H9 (cell line): ENCODE data around the gene ADGRB3. TPM values are rescaled to one million over a fixed set of nuclear protein-coding genes. Genes with fewer than 3 reads are reported as not detected.
A peak's percentile ranks its signal among the peaks of the same experiment; 100 is the strongest.

Experiments
- DNase-seq: peaks from one replicate; pipeline ENCODE4 v3.0.0-alpha.2; 2017
- H2AFZ ChIP-seq: one replicate; pipeline ENCODE4 v1.6.1; 2013; ENCODE audit warnings: mild to moderate bottlenecking, low read length, control low read depth, moderate library complexity
- H2AK5ac ChIP-seq: 2 replicates; pipeline ENCODE4 v1.6.1; 2013; ENCODE audit warnings: low read length, control low read depth, mixed read lengths; ENCODE audit not compliant: insufficient read length
- H2BK120ac ChIP-seq: one replicate; pipeline ENCODE4 v1.6.1; 2013; ENCODE audit warnings: low read depth, mild to moderate bottlenecking, low read length, control low read depth, inconsistent platforms; ENCODE audit not compliant: poor library complexity, severe bottlenecking
- H2BK12ac ChIP-seq: 2 replicates; pipeline ENCODE4 v1.6.1; 2013; ENCODE audit warnings: low read length, control low read depth, mixed read lengths, low read depth; ENCODE audit not compliant: insufficient read length
- H2BK15ac ChIP-seq: 2 replicates; pipeline ENCODE4 v1.6.1; 2013; ENCODE audit warnings: low read depth, low read length, control low read depth
- H2BK20ac ChIP-seq: one replicate; pipeline ENCODE4 v1.6.1; 2013; ENCODE audit warnings: low read depth, mild to moderate bottlenecking, low read length, control low read depth, inconsistent platforms; ENCODE audit not compliant: poor library complexity, severe bottlenecking
- H2BK5ac ChIP-seq: 2 replicates; pipeline ENCODE4 v1.6.1; 2013; ENCODE audit warnings: low read length, control low read depth, mixed read lengths; ENCODE audit not compliant: insufficient read length
- H3K14ac ChIP-seq: 2 replicates; pipeline ENCODE4 v1.6.1; 2013; ENCODE audit warnings: low read length, control low read depth; ENCODE audit not compliant: insufficient read depth
- H3K18ac ChIP-seq: 2 replicates; pipeline ENCODE4 v1.6.1; 2013; ENCODE audit warnings: low read depth, mild to moderate bottlenecking, mixed read lengths, low read length, control low read depth; ENCODE audit not compliant: insufficient read length
- H3K23ac ChIP-seq: 2 replicates; pipeline ENCODE4 v1.6.1; 2013; ENCODE audit warnings: low read length, control low read depth, mixed read lengths, low read depth; ENCODE audit not compliant: insufficient read length
- H3K23me2 ChIP-seq: 2 replicates; pipeline ENCODE4 v1.6.1; 2013; ENCODE audit warnings: low read depth, mild to moderate bottlenecking, mixed read lengths, low read length, control low read depth; ENCODE audit not compliant: insufficient read length, poor library complexity, severe bottlenecking
- H3K27ac ChIP-seq: 2 replicates; pipeline ENCODE4 v1.5.1; 2013; ENCODE audit warnings: low read length, control low read depth, mixed read lengths, low read depth; ENCODE audit not compliant: insufficient read length
- H3K27me3 ChIP-seq: 2 replicates; pipeline ENCODE4 v1.6.1; 2013; ENCODE audit warnings: low read length, control low read depth, inconsistent platforms; ENCODE audit not compliant: insufficient read depth
- H3K4ac ChIP-seq: 2 replicates; pipeline ENCODE4 v1.6.1; 2013; ENCODE audit warnings: low read depth, mild to moderate bottlenecking, control low read depth, inconsistent platforms, low read length, moderate library complexity
- H3K4me1 ChIP-seq: 2 replicates; pipeline ENCODE4 v1.6.1; 2013; ENCODE audit warnings: low read length, control low read depth, inconsistent platforms; ENCODE audit not compliant: insufficient read depth
- H3K4me2 ChIP-seq: 2 replicates; pipeline ENCODE4 v1.6.1; 2013; ENCODE audit warnings: low read length, control low read depth, mixed read lengths; ENCODE audit not compliant: insufficient read length, insufficient read depth
- H3K56ac ChIP-seq: 2 replicates; pipeline ENCODE4 v1.6.1; 2013; ENCODE audit warnings: low read depth, mild to moderate bottlenecking, mixed read lengths, low read length, control low read depth; ENCODE audit not compliant: insufficient read length
- H3K79me1 ChIP-seq: 2 replicates; pipeline ENCODE4 v1.6.1; 2013; ENCODE audit warnings: low read depth, mild to moderate bottlenecking, moderate library complexity, low read length, control low read depth, inconsistent platforms; ENCODE audit not compliant: insufficient read depth, poor library complexity, severe bottlenecking
- H3K79me2 ChIP-seq: 2 replicates; pipeline ENCODE4 v1.6.1; 2013; ENCODE audit warnings: low read length, control low read depth, inconsistent platforms; ENCODE audit not compliant: insufficient read depth
- H3K9ac ChIP-seq: 2 replicates; pipeline ENCODE4 v1.6.1; 2013; ENCODE audit warnings: low read length, control low read depth, mixed read lengths; ENCODE audit not compliant: insufficient read length; ENCODE audit errors: extremely low read depth
- H3K9me3 ChIP-seq: one replicate; pipeline ENCODE4 v1.6.1; 2013; ENCODE audit warnings: low read depth, low read length, inconsistent platforms; ENCODE audit not compliant: control insufficient read depth
- H3T11ph ChIP-seq: one replicate; pipeline ENCODE4 v1.6.1; 2013; ENCODE audit warnings: mild to moderate bottlenecking, low read length, control low read depth, inconsistent platforms
- H4K20me1 ChIP-seq: one replicate; pipeline ENCODE4 v1.6.1; 2013; ENCODE audit not compliant: control insufficient read depth, insufficient read length, insufficient read depth
- H4K5ac ChIP-seq: 2 replicates; pipeline ENCODE4 v1.6.1; 2013; ENCODE audit warnings: low read depth, mild to moderate bottlenecking, mixed read lengths, low read length, control low read depth; ENCODE audit not compliant: insufficient read length
- H4K8ac ChIP-seq: replicated peaks from 2 replicates; pipeline ENCODE4 v1.6.1; 2013; ENCODE audit warnings: low read length, control low read depth, mixed read lengths, low read depth; ENCODE audit not compliant: insufficient read length
- H4K91ac ChIP-seq: 2 replicates; pipeline ENCODE4 v1.6.1; 2013; ENCODE audit warnings: low read depth, mild to moderate bottlenecking, moderate library complexity, mixed read lengths, low read length, control low read depth; ENCODE audit not compliant: insufficient read length
- H3K27ac Mint-ChIP-seq, 3 experiments: 2 replicates in 2 of 3; 3 replicates in 1 of 3; pipeline ENCODE4 v1.8.0; 2020 to 2021; ENCODE audit warnings: mixed read lengths in 3 of 3, mild to moderate bottlenecking in 1 of 3, moderate library complexity in 1 of 3
- H3K27me3 Mint-ChIP-seq: 2 replicates; pipeline ENCODE4 v1.8.0; 2021; ENCODE audit warnings: low read depth, mild to moderate bottlenecking, moderate library complexity, mixed read lengths
- H3K36me3 Mint-ChIP-seq, 3 experiments: 2 replicates in 2 of 3; 3 replicates in 1 of 3; pipeline ENCODE4 v1.8.0; 2020 to 2021; ENCODE audit warnings: low read depth in 3 of 3, mixed read lengths in 3 of 3; ENCODE audit not compliant: insufficient read depth in 1 of 3
- H3K4me1 Mint-ChIP-seq, 2 experiments: 2 replicates each; pipeline ENCODE4 v1.8.0; 2020; ENCODE audit warnings: mixed read lengths in 2 of 2
- H3K4me3 Mint-ChIP-seq, 2 experiments: 2 replicates in 1 of 2; 3 replicates in 1 of 2; pipeline ENCODE4 v1.8.0; 2020 to 2021; ENCODE audit warnings: mild to moderate bottlenecking in 2 of 2, mixed read lengths in 2 of 2, moderate library complexity in 1 of 2
- H3K9me3 Mint-ChIP-seq, 2 experiments: 2 replicates in 1 of 2; 3 replicates in 1 of 2; pipeline ENCODE4 v1.8.0; 2020; ENCODE audit warnings: mild to moderate bottlenecking in 2 of 2, mixed read lengths in 2 of 2, moderate library complexity in 1 of 2
- CTCF ChIP-seq: fragments of 200-600 bp; sonication (generic); conservative IDR thresholded peaks from 3 replicates; pipeline ENCODE4 v1.8.0; 2021; ENCODE audit warnings: antibody characterized with exemption, mild to moderate bottlenecking
- WGBS: extraction: QIAGEN DNeasy Blood & Tissue Kit; methylation state at CpG from one replicate; pipeline ENCODE4 v1.1.7; 2013; ENCODE audit warnings: missing lambda C conversion rate, low lambda C conversion rate, mixed read lengths; ENCODE audit not compliant: insufficient read length; ENCODE audit errors: extremely low coverage; 5-methylcytosine and 5-hydroxymethylcytosine counted together
- total RNA-seq: library from RNA; stranded (reverse); gene quantifications from 2 replicates; pipeline ENCODE4 v1.2.1, GENCODE V29; 2021

The ADGRB3 gene
- total RNA-seq, 1 experiment from 2014 or later: 0.37 TPM

GRCh38 chr6:69220375-69220774 lies 585.3 kb downstream of the ADGRB3 start:
- Histone ChIP-seq H4K91ac (no peak overlapping the region), H3K4ac (no peak overlapping the region), H3K27ac (peak overlapping the region; percentile 12), H4K5ac (no peak overlapping the region), H3K79me2 (no peaks in the 10 kb centered on the region), H3K4me2 (no peak overlapping the region), H3K4me1 (peaks cover 13% of the 10 kb centered on the region; the same call in 1 of the 2 replicates), H2BK20ac (peak overlapping the region; percentile 60), H3K9me3 (no peaks in the 10 kb centered on the region), H2BK5ac (no peak overlapping the region), H4K20me1 (no peaks in the 10 kb centered on the region), H3K79me1 (no peaks in the 10 kb centered on the region), H3K23me2 (no peaks in the 10 kb centered on the region), H3K23ac (no peak overlapping the region), H2BK15ac (no peak overlapping the region), H2BK120ac (no peak overlapping the region), H4K8ac (no peak overlapping the region), H2BK12ac (no peak overlapping the region), H3K56ac (no peak overlapping the region), H3T11ph (no peak overlapping the region), H2AK5ac (no peak overlapping the region), H3K18ac (no peak overlapping the region), H3K14ac (no peak overlapping the region), H3K27me3 (no peaks in the 10 kb centered on the region), H3K9ac (no peak overlapping the region), H2AFZ (no peak overlapping the region)
- H3K27me3 Mint-ChIP-seq: no peaks in the 10 kb centered on the region
- no peaks in the 10 kb centered on the region for H3K9me3 Mint-ChIP-seq
- no CpG with 5 or more reads among the region's 3 CpGs for WGBS
- no peak for DNase-seq
- peaks cover 65 to 67% of the 10 kb centered on the region in 2 experiments for H3K4me1 Mint-ChIP-seq
- TF ChIP-seq CTCF: no peak
- H3K36me3 Mint-ChIP-seq: no peaks in the 10 kb centered on the region
- no peak overlapping the region for H3K4me3 Mint-ChIP-seq
- H3K27ac Mint-ChIP-seq: peak overlapping the region; percentile 72 to 96 (median 84); a peak in 6 of 7 replicates
